ENCODE measurements around the gene PLAGL1. TPM values are rescaled to one million over a fixed set of nuclear protein-coding genes. Genes with fewer than 3 reads are reported as not detected.

Gene PLAGL1
- total and polyA plus RNA-seq, 2 of the 8 experiments (the other 6 are each of a cell fraction or from before 2014, with no cell fraction given) = 0.94 to 1.1 TPM

DNA sequence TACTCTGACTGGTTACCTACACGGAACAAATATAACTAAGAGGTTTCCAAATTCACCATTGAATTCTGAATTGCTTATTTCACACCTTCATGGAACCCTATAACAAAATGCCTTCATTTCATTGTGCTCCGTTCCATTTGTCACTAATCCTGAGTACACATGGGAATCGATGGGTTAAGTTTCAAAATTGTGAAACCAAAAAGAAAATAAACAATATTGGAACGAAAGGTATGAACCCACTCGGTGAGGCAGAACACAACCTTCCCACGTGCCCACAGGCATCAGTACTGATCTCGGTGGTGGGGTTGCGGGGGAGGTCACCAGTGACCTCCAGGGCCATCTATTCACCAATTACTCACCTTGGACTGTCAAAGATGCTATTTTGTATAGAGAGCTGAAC is 34.0 kb downstream of the PLAGL1 start:
- no peak overlapping the region for H3K23ac ChIP-seq (ENCODE audit: insufficient read length)
- no peak overlapping the region for H2AFZ ChIP-seq (ENCODE audit: low read length)
- peak overlapping the region; percentile 61 to 68 for H3K4me2 ChIP-seq (ENCODE audit: insufficient read depth in 1 of 2, low read depth in 2 of 2, low read length in 2 of 2)
- H3K9ac ChIP-seq (replicated peaks in 1 of 4; ENCODE audit: extremely low read depth in 1 of 4, low read depth in 3 of 4, low read length in 3 of 4) = no peak overlapping the region
- H3K27me3 ChIP-seq (replicated peaks in 1 of 4; ENCODE audit: control insufficient read depth in 3 of 4, extremely low read depth in 1 of 4, insufficient read depth in 3 of 4, low read length in 3 of 4) = peaks cover 43 to 60% (median 56%) of the 10 kb centered on the region in 4 experiments
- H2BK12ac ChIP-seq (ENCODE audit: low read depth, low read length) = no peak overlapping the region; the same call in 1 of the 2 replicates
- TF ChIP-seq GABPA (IDR thresholded peaks at IDR 0.05; ENCODE audit: borderline replicate concordance, insufficient read depth, low read length) = no peak
- TF ChIP-seq, protein P1, sequence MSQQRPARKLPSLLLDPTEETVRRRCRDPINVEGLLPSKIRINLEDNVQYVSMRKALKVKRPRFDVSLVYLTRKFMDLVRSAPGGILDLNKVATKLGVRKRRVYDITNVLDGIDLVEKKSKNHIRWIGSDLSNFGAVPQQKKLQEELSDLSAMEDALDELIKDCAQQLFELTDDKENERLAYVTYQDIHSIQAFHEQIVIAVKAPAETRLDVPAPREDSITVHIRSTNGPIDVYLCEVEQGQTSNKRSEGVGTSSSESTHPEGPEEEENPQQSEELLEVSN (IDR thresholded peaks at IDR 0.05) = no peak
- TF ChIP-seq TAF7 (optimal IDR thresholded peaks at IDR 0.05; ENCODE audit: borderline replicate concordance, low read depth, low read length) = no peak
- TF ChIP-seq GTF2F1 (IDR thresholded peaks at IDR 0.05; ENCODE audit: borderline replicate concordance, low read depth, low read length) = no peak
- TF ChIP-seq POU5F1 (IDR thresholded peaks at IDR 0.05; ENCODE audit: low read depth, low read length) = no peak
- no peak for TF ChIP-seq ZNF274 (IDR thresholded peaks at IDR 0.05; ENCODE audit: borderline replicate concordance, extremely low read depth, low read length)
- no peak for TF ChIP-seq CTBP2 (IDR thresholded peaks at IDR 0.05; ENCODE audit: borderline replicate concordance, insufficient read depth, insufficient read length, low read length)
- no peaks in the 10 kb centered on the region for H3K9me3 ChIP-seq (ENCODE audit: insufficient read depth in 2 of 2, low read depth in 1 of 2, low read length in 1 of 2)
- H3K27ac ChIP-seq (ENCODE audit: low read depth, low read length) = no peak overlapping the region
- H3K79me2 ChIP-seq (ENCODE audit: control insufficient read depth in 1 of 2, insufficient read depth in 2 of 2, low read length in 2 of 2) = no peaks in the 10 kb centered on the region
- H3K56ac ChIP-seq (replicated peaks; ENCODE audit: insufficient read length, low read depth, low read length) = no peak overlapping the region
- no peaks in the 10 kb centered on the region for H3K36me3 ChIP-seq (ENCODE audit: control insufficient read depth in 2 of 4, insufficient read depth in 4 of 4, low read length in 3 of 4)
- H4K5ac ChIP-seq (ENCODE audit: insufficient read length, low read depth, low read length) = no peak overlapping the region
- CTCF ChIA-PET (ENCODE audit: partially characterized antibody) = interaction anchor here (0.8 to 6.9 kb wide), 9 partner anchors 9 to 461 kb away, joined by 3 to 116 read pairs (median 6); partner anchors contain the start of gene PLAGL1
- H3K4ac ChIP-seq (replicated peaks; ENCODE audit: insufficient read length, low read depth, low read length) = no peak overlapping the region
- FAIRE-seq = no peak
- WGBS, 2 experiments (ENCODE audit: extremely low coverage in 1 of 2, insufficient coverage in 1 of 2, insufficient read length in 1 of 2, insufficient replicate concordance in 2 of 2, low coverage in 1 of 2, low lambda C conversion rate in 2 of 2, missing lambda C conversion rate in 1 of 2) = 41% methylated on average over 8 of the region's 8 CpGs; no CpG with 5 or more reads in 1 of the 2 experiments
- H4K91ac ChIP-seq (replicated peaks; ENCODE audit: insufficient read length, low read length) = no peak overlapping the region
- no peaks in the 10 kb centered on the region for H4K20me1 ChIP-seq (replicated peaks in 1 of 2; ENCODE audit: control insufficient read depth in 1 of 2, insufficient read depth in 2 of 2, low read length in 2 of 2)
- DNase-seq (ENCODE audit: low read depth in 1 of 2, low spot score in 2 of 2) = no peak
- H3K23me2 ChIP-seq (ENCODE audit: low read depth, low read length) = 0 out of 2 replicates have a peak, but pooled peaks cover 3% of the 10 kb centered on the region
- POLR2A ChIA-PET (ENCODE audit: partially characterized antibody) = interaction anchor here (0.9 to 3.6 kb wide), 2 partner anchors 9 to 11 kb away, joined by 5 to 19 read pairs; no protein-coding TSS in a partner anchor
- H3K4me1 ChIP-seq (replicated peaks in 1 of 4; ENCODE audit: control insufficient read depth in 3 of 4, insufficient read depth in 4 of 4, low read length in 3 of 4) = peaks cover 3 to 15% (median 10%) of the 10 kb centered on the region in 4 experiments; a peak in 5 of 7 replicates
- no peak overlapping the region for H3K18ac ChIP-seq (ENCODE audit: extremely low read depth, low read length)
- H2AK5ac ChIP-seq (ENCODE audit: low read depth, low read length) = no peak overlapping the region; the same call in 1 of the 2 replicates
- no peak overlapping the region for H3K14ac ChIP-seq (ENCODE audit: insufficient read length)
- H2BK20ac ChIP-seq (ENCODE audit: low read length) = no peak overlapping the region
- H3K4me3 ChIP-seq (ENCODE audit: extremely low read depth in 1 of 4, insufficient read depth in 2 of 4, low read depth in 3 of 4, low read length in 4 of 4) = peak overlapping the region in 1 of 4 experiments; percentile 44; a peak in 1 of 8 replicates
- no peak overlapping the region for H2BK5ac ChIP-seq (ENCODE audit: low read depth, low read length)
- no peak overlapping the region for H2BK15ac ChIP-seq (ENCODE audit: low read length)
- H2BK120ac ChIP-seq (replicated peaks; ENCODE audit: low read depth, low read length) = no peak overlapping the region
- no peak overlapping the region for H4K8ac ChIP-seq (ENCODE audit: extremely low read depth, insufficient read depth, low read length)
- H3K79me1 ChIP-seq (ENCODE audit: low read depth, low read length) = no peaks in the 10 kb centered on the region
